Type B pancreatic cell (in vitro differentiated cells): ENCODE data around the gene PTPRM. TPM values are rescaled to one million over a fixed set of nuclear protein-coding genes. Genes with fewer than 3 reads are reported as not detected.
A peak's percentile ranks its signal among the peaks of the same experiment; 100 is the strongest.

Experiments used
- DNase-seq: peaks from one replicate; pipeline ENCODE4 v3.0.0; 2021; ENCODE audit warnings: mixed read lengths; ENCODE audit not compliant: unreplicated experiment; ENCODE audit errors: extremely low spot score
- H3K27ac Mint-ChIP-seq: 2 replicates; pipeline ENCODE4 v1.8.0; 2021; ENCODE audit warnings: mild to moderate bottlenecking, mixed read lengths
- H3K27me3 Mint-ChIP-seq: 2 replicates; pipeline ENCODE4 v1.8.0; 2021; ENCODE audit warnings: mixed read lengths
- H3K36me3 Mint-ChIP-seq: 2 replicates; pipeline ENCODE4 v1.8.0; 2021; ENCODE audit warnings: mixed read lengths
- H3K4me1 Mint-ChIP-seq: one replicate; pipeline ENCODE4 v1.8.0; 2021; ENCODE audit warnings: mixed read lengths; ENCODE audit not compliant: unreplicated experiment
- H3K4me3 Mint-ChIP-seq: 2 replicates; pipeline ENCODE4 v1.8.0; 2021; ENCODE audit warnings: mild to moderate bottlenecking, mixed read lengths
- H3K9me3 Mint-ChIP-seq: 2 replicates; pipeline ENCODE4 v1.8.0; 2021; ENCODE audit warnings: mixed read lengths
- CTCF ChIP-seq: fragments of 200-600 bp; sonication (generic); conservative IDR thresholded peaks from 2 replicates; pipeline ENCODE4 v1.5.0; 2021; ENCODE audit warnings: antibody characterized with exemption, mild to moderate bottlenecking
- total RNA-seq: library from RNA; stranded (reverse); gene quantifications from 2 replicates; pipeline ENCODE4 v1.2.1, GENCODE V29; 2021; ENCODE audit warnings: low replicate concordance

Gene PTPRM
- total RNA-seq, 1 donor from 2014 or later = 18.6 TPM

- H3K9me3 Mint-ChIP-seq = no peaks in the 10 kb centered on the region
- no peak overlapping the region for H3K27ac Mint-ChIP-seq
- H3K27me3 Mint-ChIP-seq = no peaks in the 10 kb centered on the region
- no peaks in the 10 kb centered on the region for H3K36me3 Mint-ChIP-seq
- H3K4me1 Mint-ChIP-seq = peaks cover 14% of the 10 kb centered on the region
- TF ChIP-seq CTCF = peak; percentile 24
- DNase-seq = no peak
- H3K4me3 Mint-ChIP-seq = no peak overlapping the region
These were observed 188.8 kb downstream of the PTPRM start for GRCh38 chr18:7755753-7756475.

DNA sequence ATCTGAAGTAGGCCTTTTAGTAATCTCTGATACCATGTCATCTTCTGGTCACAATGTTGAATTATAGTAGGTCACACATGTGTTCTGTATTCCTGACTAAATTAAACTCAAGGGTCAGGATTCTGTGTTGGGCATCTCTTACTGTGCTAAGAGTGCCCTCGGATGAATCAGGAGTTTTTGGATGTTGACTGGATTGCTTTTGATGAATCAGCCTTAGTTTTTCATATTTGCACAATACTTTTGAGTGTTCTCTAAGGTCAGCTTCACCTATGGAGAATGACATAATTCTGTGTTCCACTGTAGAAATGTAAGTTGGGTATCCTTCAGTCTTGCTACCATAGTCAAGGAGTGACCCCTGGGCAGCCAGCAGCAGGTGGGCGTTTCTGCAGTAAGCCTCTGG is 190.1 kb downstream of the PTPRM start:
- no peaks in the 10 kb centered on the region for H3K9me3 Mint-ChIP-seq
- H3K27ac Mint-ChIP-seq = no peak overlapping the region
- no peaks in the 10 kb centered on the region for H3K27me3 Mint-ChIP-seq
- peaks cover 14% of the 10 kb centered on the region for H3K4me1 Mint-ChIP-seq
- no peaks in the 10 kb centered on the region for H3K36me3 Mint-ChIP-seq
- no peak overlapping the region for H3K4me3 Mint-ChIP-seq
- no peak for DNase-seq
- no peak for TF ChIP-seq CTCF

GRCh38 chr18:7758764-7759163 is 191.6 kb downstream of the PTPRM start:
- peaks cover 14% of the 10 kb centered on the region for H3K4me1 Mint-ChIP-seq

GRCh38 chr18:7760967-7761948 is 194.1 kb downstream of the PTPRM start:
- H3K27me3 Mint-ChIP-seq = no peaks in the 10 kb centered on the region
- peaks cover 6% of the 10 kb centered on the region for H3K4me1 Mint-ChIP-seq
- H3K4me3 Mint-ChIP-seq = no peak overlapping the region
- no peaks in the 10 kb centered on the region for H3K9me3 Mint-ChIP-seq
- no peak for DNase-seq
- H3K27ac Mint-ChIP-seq = peak overlapping the region; percentile 48
- no peaks in the 10 kb centered on the region for H3K36me3 Mint-ChIP-seq
- TF ChIP-seq CTCF = no peak

More at GRCh38 chr18:7758764-7759163, 191.6 kb downstream of the PTPRM start:
- no peak for TF ChIP-seq CTCF
- Mint-ChIP-seq H3K27ac (no peak overlapping the region), H3K27me3 (no peaks in the 10 kb centered on the region), H3K36me3 (no peaks in the 10 kb centered on the region), H3K9me3 (no peaks in the 10 kb centered on the region), H3K4me3 (no peak overlapping the region)
- DNase-seq = no peak

- no peak overlapping the region for H3K27ac Mint-ChIP-seq
- H3K4me1 Mint-ChIP-seq = peaks cover 5% of the 10 kb centered on the region
- H3K9me3 Mint-ChIP-seq = no peaks in the 10 kb centered on the region
- H3K27me3 Mint-ChIP-seq = no peaks in the 10 kb centered on the region
- no peak for DNase-seq
- no peak overlapping the region for H3K4me3 Mint-ChIP-seq
- H3K36me3 Mint-ChIP-seq = no peaks in the 10 kb centered on the region
- TF ChIP-seq CTCF = no peak
These were observed 197.3 kb downstream of the PTPRM start for GRCh38 chr18:7764405-7764804.
